Fibroblast of villous mesenchyme (primary cell): ENCODE measurements around the gene CENPL. TPM values are rescaled to one million over a fixed set of nuclear protein-coding genes. Genes with fewer than 3 reads are reported as not detected.

ENCODE experiments used
- DNase-seq: peaks from one replicate; pipeline ENCODE4 v3.0.0-alpha.2; 2010; ENCODE audit warnings: low read depth
- H3K4me3 ChIP-seq: 2 replicates; pipeline ENCODE4 v1.5.1; 2011; ENCODE audit warnings: low read depth, mild to moderate bottlenecking, low read length
- total RNA-seq: library from RNA; depleted of rRNA; stranded (reverse); fragments of >200 nt; gene quantifications from 2 replicates; pipeline ENCODE4 v1.2.3, GENCODE V29; 2012
- TF ChIP-seq, protein P1 (sequence below): IDR thresholded peaks from 2 replicates; pipeline ENCODE4 v1.5.1; 2012; ENCODE audit warnings: low read depth, mild to moderate bottlenecking, low read length; ENCODE audit not compliant: insufficient read depth

The CENPL gene
- total RNA-seq: 11.6 and 26.3 TPM in 2 replicates

DNA sequence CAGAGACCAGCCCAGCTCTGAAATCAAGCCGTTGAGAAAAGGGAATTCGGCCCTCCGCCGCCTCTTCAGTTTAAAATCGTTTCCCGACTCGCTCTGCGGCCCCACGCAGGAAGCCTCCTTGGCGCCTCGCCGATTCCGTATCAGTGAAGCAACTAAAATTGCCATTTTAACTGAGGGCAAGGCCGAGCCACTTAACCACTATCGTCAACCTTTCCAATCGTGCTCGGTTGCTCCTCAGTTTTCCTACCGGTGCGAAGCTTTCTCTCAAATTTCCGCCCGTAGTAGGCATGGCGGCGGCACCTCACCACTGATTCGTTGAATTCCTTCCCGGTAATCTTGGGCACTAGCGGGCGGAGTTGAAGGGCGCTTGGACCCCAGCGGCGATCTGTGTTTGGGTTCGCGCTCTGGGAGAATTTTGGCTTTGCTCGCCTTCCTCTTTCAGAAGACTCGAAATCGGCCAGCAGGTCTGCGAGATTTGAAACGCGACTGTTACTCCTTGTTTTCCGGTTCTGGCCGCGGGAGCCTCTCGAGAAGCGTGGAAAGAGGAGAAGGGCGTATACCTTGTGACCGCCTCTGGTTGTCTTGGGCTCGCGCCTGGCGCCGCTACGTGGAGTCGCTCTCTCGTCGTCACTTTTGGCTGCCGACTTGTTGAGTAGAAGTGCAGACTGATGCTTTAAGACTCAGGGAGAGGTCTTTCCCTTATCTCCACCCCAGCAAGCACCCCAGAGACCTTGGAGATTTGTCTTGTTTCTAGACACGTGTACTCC lies at the start of gene CENPL, which contains the start of gene DARS2:
TSS of gene CENPL (minus strand) at position 569 of the 767 bp plus-strand sequence. CDS start 13,584 bp downstream, outside the sequence.
TSS of gene DARS2 (plus strand) at position 359 of the 767 bp plus-strand sequence. CDS start 557 bp downstream, outside the sequence.
- peak; percentile 99 for DNase-seq
- H3K4me3 ChIP-seq: peak within 1 kb of the TSS; percentile 78
- TF ChIP-seq, protein P1, sequence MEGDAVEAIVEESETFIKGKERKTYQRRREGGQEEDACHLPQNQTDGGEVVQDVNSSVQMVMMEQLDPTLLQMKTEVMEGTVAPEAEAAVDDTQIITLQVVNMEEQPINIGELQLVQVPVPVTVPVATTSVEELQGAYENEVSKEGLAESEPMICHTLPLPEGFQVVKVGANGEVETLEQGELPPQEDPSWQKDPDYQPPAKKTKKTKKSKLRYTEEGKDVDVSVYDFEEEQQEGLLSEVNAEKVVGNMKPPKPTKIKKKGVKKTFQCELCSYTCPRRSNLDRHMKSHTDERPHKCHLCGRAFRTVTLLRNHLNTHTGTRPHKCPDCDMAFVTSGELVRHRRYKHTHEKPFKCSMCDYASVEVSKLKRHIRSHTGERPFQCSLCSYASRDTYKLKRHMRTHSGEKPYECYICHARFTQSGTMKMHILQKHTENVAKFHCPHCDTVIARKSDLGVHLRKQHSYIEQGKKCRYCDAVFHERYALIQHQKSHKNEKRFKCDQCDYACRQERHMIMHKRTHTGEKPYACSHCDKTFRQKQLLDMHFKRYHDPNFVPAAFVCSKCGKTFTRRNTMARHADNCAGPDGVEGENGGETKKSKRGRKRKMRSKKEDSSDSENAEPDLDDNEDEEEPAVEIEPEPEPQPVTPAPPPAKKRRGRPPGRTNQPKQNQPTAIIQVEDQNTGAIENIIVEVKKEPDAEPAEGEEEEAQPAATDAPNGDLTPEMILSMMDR: no peak

DNA sequence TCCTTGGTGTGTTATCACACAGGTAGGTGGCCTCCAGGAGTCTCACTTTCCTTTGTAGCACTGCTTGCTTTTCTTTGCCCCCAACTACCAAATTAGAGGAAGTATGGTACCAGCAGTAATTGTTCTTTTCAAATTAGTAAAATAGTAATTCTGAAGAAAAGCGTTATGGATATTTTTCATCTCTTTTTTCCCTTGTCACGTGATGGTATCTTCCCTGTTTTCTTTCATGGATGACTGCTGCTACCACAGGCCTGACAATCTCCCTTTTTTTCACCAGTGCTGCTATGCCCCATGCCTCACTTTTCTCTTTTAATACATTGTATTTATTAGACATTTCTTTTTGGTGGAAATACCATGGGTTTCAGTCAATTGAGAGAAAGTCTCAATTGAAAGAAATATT lies 46.8 kb upstream of the CENPL start:
- TF ChIP-seq, protein P1: no peak
- no peak overlapping the region for H3K4me3 ChIP-seq
- no peak for DNase-seq

GRCh38 chr1:173871091-173871490 lies 46.4 kb upstream of the CENPL start:
- TF ChIP-seq, protein P1: no peak
- no peak for DNase-seq
- H3K4me3 ChIP-seq: no peak overlapping the region

DNA sequence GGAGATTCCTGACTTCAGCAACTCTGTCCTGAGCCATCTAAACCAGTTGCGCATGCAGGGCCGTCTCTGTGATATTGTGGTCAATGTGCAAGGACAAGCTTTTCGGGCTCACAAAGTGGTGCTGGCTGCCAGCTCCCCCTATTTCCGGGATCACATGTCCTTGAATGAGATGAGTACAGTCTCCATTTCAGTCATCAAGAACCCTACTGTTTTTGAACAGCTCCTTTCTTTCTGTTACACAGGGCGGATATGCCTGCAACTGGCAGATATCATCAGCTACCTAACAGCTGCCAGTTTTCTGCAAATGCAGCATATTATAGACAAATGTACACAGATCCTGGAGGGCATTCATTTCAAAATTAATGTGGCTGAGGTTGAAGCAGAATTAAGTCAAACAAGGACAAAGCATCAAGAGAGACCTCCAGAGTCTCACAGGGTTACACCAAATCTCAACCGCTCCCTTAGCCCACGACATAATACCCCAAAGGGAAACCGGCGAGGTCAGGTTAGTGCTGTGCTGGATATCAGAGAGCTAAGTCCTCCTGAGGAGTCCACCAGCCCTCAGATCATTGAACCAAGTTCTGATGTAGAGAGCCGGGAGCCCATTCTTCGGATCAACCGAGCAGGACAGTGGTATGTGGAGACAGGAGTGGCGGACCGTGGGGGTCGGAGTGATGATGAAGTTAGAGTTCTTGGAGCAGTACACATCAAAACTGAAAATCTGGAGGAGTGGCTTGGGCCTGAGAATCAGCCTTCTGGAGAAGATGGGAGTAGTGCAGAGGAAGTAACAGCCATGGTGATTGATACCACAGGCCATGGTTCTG lies 45.8 kb upstream of the CENPL start:
- H3K4me3 ChIP-seq: no peak overlapping the region
- TF ChIP-seq, protein P1: no peak
- DNase-seq: no peak

- TF ChIP-seq, protein P1: no peak
- peak overlapping the region; percentile 82 for H3K4me3 ChIP-seq
- no peak for DNase-seq
These were observed 44.3 kb upstream of the CENPL start for GRCh38 chr1:173869021-173869359.

DNA sequence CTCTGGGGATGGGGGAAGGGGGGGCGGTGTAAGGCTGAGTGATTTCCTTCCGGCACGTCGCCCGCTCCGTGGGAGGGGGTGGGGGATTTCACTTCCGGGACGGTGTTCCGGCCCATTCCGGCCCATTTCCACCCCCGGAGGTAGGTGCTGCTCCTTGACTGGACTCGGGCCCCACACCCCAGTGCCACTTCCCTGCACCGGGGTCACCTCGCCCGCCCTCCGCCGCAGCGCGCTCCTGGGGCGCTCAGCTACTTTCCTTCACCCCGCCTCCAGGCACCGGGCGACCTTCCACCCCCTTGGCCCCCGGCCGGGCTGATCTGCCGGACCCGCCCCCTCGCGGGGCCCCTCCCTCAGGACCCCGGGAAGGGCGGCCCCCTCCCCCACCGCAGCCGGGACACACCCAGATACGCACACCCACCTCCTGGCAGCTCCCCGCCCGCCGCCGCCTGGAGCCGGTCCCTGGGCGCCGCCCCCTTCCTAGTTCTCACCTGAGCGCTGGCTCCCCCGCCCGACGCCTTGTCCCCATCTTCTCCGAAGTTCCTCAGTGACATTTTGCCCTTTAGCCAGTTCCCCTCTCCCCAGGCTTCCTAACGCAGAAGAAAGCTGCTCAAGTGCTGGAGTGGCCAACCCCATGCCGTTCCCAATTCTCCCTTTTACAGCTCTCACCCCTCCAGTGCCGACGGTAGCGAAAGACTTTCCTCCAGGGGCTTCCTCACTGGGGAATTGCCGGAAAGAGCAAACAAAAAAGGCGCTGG lies 43.8 kb upstream of the CENPL start, which contains the start of gene ZBTB37:
TSS of gene ZBTB37 (plus strand) at position 115 of the 755 bp plus-strand sequence. CDS start 1,846 bp downstream, outside the sequence.
- peak within 1 kb of the TSS; percentile 82 for H3K4me3 ChIP-seq
- DNase-seq: peak; percentile 77
- TF ChIP-seq, protein P1: no peak
